ENCODE results near the gene MPC2.
"Not testable (repeated sequence)": the region's sequence is repeated elsewhere in the genome, so short reads cannot be mapped to it uniquely, and the experiment has no call there.

MPC2 gene

DNA sequence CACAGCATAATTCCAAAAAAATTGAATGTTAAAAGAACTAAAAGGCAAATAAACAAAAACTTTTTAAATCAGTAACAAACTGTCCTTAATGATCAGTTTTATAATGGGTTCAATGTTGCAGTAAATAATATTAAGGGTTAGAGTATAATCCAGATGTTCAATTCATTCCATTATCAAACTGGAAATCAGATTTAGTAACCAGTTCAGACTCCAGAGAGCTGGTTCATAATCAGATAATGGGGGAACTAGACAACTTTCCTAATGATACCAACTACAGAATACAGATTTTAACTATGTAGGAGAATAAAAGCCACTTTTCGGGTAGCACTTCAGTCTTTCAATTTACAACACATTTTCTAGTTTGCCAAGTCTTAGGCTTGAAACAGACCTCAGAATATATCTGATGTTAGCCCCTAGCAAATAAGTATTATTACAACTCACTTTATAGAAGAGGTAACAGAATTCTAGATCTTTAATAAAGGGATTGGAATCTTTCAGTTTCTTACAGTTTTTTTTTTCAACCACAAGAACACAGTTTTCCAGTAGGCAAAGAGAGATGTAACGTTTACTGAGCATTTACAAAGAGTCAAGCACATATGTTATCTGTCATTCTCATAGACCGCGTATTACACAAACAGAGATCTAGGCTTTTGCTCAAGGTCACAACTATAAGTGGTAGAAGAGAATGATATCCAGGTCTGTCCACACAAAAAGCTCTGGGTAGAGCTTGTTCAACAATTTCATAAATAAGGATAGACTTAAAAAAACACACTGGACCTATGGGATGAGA is 2.3 kb downstream of the MPC2 start:
- no peak for DNase-seq

DNA sequence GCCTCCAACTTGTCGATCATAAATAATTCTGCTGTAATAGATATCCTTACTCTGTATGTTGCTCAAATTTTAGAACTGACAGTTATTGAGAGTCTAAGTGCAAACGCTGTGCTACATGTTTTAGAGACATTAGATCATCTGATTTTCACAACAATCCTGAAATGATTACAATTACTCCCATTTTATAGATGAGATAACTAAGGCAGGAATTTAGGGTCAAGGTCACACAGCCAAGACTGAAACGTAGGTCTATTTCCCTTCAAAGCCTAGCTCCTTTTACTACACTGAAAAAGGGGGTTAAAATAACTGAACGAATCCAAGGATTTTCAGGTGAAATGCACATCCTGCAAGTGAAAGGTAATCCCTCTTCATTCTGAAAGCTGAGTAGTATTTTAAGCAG is 3.1 kb downstream of the MPC2 start:
- DNase-seq, result no peak

DNA sequence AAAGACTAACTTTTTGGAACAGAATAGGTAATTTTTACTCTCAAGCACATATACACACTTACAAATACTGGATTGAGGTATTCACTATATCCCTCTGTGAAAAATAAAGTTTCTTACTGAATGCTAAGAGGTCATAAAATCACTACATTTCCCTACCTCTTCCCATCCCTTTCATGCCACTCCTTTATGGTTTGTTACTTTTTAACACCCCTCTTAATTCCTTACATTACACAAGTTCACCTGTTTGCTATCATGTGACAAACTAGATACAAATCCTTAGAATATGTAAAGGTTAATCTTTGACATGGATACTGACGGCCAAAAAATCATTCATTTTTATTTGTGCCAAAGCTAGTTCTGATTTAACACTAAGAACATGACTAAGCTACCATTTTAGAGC is 7.1 kb downstream of the MPC2 start:
- DNase-seq, result no peak

DNA sequence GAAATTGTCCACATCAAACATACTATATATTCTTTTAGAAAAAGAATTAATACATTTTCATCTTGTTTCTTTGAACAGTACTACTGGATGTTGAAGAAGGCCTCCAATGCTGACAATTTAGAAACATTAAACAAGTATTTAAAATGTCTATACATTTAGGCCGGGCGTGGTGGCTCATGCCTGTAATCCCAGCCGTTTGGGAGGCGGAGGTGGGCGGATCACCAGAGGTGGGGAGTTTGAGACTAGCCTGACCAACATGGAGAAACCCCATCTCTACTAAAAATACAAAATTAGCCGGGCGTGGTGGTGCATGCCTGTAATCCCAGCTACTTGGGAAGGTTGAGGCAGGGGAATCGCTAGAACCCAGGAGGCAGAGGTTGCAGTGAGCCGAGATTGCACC is 8.0 kb downstream of the MPC2 start:
- not testable (repeated sequence) for DNase-seq

DNA sequence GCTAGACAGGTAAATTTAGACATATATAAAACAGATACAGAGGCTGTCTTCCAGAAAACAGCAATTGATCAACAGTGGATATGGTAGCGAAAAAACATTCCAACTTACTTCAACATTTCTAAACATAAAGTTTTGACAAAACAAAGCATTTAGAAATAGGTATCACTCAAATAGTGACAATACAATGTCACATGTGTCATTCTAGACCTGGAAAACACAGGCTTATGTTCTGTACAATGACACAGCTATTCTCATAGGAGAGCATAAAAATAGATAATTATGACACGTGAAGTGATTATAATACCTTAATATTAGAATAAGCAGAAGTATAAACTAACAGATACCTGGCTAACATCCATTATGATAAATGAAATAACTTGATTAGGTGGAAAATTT is 8.4 kb downstream of the MPC2 start:
- DNase-seq, result no peak

DNA sequence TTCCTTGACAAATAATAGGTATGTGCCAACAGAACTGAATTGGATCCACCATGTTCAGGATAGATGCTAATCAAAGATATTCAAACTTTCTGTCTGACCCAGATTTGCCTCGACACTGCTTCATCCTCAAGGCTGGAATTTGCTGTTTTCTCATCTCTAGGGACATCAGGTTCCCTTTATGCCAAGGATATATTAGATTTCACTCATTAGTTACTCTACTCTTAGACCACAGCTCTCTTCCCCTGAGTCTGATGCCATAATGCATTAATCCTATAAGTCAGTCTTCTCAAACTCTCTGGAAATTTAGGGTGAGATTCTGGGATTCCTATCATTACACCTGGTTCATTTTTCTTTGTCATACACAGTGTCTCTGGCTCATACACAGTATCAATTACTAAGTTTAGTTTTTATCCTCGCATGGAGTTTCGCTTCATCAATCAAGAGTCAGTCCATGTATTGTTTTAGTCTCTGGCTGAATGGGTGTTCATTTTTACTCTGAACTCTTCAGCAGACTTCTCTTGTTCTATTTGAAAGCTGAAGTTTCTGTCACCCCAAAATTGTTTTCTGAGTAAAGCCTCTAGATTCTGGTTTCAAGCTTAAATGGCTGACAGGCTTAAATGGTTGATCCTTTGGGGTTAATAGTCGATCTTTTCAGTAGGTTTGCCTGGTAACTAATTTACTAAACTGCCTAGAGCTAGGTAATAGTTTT is 9.7 kb downstream of the MPC2 start:
- DNase-seq, result no peak

DNA sequence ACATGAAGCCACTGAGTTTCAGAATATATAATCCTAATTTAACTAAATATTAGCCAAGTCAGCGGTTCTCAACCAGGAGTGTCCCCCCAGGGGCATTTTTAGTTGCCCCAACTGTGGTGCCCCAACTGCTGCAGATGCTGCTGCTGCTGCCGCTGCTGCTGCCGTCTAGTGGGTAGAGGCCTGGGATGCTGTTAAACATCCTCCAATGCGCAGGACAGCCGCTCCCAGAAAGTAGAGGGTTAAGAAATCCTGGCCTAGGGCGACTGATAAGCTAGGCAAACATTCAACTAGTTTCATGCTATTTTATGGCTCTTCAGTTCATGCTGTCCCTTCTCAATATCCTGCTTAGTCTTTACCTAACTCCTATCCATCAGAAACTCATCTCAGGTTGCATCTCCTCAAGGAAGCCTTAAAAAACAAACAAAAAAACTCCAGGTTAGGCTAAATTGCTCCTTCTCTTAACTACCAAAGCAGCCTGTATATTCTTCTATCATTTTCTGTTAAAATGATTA is 10.3 kb downstream of the MPC2 start:
- DNase-seq, result no peak

DNA sequence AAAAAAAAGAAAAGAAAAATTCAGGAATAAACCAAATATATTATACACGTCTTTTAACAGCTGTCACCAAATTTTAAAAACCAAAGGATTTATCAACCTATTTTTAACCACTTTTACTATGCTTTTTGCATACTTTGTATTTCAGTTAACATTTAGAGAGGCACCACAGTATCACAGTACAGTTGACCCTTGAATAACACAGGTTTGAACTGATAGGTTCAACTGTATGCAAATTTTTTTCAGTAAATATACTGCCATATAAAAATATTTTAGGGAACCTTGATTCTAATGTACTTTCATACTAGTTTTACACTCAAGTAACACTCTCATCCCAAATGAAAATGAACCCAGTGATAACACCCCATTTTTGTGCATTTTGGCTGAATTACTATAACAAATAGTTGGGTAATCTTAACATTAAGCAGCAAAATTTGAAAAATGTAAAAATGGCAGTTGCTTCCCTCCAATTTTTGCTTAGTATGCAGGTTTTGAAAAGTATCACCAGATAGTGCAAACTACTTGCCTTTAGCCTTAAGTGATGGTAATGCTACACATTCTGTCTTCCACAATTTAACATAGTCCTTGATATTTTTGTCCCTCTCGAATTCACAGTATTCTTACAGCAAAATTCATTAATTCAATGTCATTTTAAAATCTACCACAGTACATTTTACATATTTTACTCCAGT is 12.2 kb downstream of the MPC2 start:
- DNase-seq, result no peak

DNA sequence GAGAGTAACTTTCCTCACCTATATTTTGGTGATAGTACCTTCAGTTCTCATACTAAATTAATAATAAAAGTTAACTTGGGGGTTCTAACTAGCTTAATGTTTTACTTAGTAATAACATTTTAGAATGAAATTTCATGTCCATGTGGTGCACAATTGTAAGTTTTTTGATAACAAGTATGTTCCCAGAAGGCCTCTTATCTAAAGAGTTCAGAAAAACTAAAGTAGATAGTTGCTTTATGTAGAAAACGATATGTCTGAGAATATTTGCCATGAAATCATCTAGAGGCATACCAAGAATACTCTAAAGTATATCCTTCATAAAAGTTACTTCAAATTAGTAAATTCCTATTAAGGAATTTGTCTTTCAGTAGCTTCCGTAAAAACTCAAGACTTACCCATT is 12.8 kb downstream of the MPC2 start:
- DNase-seq, result no peak

DNA sequence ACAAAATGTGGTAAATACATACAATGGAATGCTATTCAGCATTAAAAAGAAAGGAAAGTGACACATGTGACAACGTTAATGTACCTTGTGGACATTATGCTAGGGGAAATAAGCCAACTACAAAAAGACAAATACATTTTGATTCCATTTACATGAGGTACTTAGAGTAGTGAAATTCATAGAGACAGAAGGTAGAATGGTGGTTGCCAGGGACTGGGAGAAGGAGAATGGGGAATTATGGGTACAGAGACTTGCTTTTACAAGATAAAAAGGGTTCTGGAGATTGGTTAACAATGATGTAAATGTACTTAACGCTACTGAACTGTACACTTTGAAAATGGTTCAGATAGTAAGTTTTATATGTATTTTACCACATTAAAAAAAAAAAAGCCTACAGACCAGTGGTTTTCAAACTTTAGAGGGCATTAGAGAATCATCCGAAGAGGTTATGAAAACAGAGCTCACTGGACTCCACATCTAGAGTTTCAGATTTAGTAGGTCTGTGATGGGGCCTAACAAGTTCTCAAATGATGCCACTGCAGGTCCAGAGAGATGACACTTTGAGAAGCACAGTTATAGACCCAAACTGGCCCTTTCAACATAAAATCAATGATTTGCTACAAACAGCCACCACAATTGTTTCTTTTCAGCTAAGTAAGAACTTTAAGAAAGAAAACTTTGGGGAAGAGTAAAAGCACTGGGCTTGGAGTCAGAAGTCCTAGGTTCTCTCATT is 13.4 kb downstream of the MPC2 start:
- DNase-seq, result no peak

DNA sequence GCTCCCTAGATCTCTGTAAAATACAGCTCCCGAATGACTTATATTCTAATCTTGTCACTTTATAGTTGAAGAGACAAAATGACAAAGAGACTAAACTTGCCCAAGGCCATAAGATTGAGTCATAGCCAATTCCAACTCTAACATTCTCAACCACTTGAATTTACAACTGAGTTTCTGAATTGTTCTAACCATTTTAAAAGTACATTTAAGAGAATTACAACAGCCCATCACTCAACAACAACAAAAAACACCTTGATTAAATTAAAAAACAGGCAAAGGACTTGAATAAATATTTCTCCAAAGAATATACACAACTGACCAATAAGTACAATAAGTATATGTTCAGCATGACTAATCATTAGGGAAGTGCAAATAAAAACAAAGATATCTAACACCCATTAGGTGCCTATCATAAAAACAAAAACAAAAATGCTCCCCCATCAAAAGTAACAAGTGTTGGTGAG is 14.2 kb downstream of the MPC2 start:
- DNase-seq, result no peak

DNA sequence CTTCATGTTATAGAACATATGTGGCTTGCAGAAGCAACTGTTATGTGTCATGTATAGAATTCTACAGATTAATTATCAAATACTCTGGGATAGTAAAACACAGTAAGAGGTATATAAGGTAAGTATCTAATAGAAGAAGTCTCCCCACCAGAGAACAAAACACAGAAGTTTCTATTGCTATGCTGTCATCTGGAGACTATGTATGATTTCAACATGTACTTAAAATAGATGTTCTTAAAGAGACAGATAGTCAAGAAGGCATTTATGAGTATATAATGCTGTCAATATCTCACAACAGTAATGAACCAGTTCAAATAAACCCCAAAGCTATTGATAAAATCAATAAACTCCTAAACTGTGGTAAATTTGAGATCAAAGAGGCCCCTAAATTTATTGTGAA is 14.8 kb downstream of the MPC2 start:
- no peak for DNase-seq

DNA sequence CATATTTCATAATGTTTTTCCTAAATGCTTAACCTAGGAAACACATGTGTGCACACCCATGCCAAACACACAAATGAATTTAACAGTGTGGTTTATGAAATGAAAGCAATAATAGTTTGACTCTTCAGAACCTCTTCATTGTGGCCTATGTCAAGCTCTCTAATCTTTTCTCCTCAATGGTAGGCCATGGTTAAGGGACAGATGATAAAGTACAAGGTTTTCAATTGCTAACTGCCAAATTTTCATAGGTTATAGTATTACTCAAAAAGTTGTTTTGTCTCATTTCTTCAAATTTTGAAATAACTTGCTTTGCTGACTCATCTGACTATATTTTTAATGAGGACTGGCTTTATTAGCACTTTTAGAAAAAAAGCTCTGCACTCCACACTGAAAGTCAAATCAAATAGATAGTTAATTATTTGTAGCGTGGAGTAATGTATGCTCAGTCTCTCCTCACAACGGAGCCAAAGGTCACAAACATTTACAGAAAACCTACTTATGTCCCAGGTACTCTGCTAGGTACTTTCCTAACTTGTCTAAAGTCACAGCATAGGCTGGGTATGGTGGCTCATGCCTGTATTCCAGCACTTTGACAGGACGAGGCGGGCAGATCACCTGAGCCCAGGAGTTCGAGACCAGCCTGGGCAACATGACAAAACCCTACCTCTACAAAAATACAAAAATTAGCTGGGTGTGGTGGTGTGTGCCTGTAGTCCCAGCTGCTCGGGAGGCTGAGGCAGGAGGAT is 19.9 kb downstream of the MPC2 start:
- DNase-seq, result no peak

DNA sequence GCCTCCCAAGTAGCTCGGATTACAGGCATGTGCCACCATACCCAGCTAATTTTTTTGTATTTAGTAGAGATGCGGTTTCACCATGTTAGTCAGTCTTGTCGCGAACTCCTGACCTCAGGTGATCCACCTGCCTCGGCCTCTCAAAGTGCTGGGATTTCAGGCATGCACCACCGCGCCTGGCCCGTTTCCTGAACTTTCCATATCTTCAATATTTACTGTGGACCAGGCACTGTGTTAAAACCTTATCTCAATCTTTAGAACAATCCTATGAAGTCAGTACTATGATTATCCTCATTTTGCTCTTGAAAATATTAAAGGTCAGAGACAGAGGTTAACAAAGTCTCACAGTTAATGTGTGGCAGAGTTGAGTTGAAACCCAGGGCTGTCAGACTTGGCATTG is 21.3 kb downstream of the MPC2 start:
- DNase-seq, result no peak

DNA sequence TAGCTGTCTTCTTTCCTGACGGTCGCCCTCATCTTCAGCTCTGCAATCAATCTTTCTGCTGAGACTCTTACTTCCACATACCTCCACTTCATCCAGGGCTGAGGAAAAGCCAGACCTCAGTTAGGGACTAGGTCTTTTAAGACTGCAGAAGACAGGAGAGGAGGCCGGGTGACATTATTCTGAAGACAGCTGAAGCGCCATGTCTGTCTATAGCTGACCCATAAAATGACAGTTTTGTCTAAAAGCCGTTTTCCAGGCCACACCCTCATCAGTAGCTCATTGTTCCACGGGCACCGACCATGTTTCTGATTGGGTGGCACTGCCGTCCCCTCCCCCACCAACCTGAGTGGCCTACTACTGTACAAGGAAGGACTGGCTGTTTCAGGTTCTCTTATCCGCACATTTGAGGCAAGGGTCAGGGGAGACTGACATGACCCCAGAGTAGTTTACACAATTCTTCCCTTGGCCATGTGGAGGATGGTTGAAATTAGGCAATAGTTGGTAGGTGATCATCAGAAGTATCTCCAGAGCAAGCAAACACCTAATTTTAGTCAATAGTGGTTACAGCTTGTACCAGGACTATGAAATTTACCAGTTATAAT is 22.9 kb downstream of the MPC2 start, which contains the start of gene ADCY10:
Gene ADCY10, minus strand, starts transcription at position 240 of the 602 bp plus-strand sequence. CDS start 8,994 bp downstream, outside the sequence.
- DNase-seq, result no peak

DNA sequence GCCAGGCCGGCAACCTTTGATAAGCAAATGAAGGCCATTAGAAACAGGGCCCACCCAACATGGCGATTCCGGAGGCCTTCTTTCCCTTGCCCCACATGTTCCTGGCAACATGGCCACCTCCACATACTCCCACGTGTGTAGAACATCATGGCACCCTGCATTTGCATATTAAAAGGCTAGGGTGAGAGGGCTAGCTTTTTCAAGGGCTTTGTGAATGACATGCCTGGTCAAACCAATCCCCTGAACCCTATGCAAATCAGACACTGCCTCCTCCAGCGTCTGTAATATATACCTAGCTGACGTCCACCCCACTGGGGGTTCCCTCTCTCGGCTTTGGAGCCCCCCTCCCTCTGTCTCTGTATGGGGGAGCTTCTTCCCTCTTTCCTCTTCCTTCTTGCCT is 24.6 kb downstream of the MPC2 start:
- DNase-seq, result no peak

DNA sequence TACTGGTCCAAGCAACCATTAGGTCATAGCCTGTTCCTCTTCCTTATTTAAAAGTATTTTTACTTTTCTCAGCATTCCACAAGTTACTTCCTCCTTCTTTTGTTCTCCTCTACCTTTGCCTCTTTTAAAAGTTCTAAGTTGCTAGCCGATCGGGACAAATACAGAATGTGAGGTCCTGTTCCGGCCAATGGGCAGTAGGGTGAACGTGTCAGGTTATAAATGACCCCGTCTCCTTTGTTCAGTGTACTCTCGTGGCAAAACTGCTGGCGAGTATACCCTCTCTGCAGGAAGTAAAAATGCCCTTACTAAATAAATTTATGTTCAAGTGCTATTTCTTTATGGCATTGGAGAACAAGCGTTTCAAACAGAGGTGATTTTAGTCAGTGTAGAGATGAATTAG is 25.5 kb downstream of the MPC2 start:
- no peak for DNase-seq

DNA sequence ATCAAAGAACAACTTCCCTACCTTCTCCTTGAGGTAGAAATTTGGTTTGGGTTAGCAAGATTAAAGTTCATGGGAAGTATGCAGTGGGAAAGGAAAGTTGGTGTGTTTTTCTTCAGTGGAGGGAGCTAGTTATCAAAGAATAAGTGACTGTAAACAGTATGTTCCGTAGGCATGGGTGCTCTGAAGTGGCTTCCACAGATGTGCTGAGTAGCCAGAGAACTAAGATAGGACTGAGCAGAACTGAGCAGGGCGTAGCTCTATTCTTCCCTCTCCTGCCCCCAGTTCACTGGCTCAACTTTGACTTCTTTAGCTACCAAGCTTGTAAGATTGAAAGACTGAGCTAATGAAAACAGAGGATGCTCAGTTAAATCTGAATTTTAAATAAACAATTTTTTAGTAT is 26.3 kb downstream of the MPC2 start:
- DNase-seq, result no peak

DNA sequence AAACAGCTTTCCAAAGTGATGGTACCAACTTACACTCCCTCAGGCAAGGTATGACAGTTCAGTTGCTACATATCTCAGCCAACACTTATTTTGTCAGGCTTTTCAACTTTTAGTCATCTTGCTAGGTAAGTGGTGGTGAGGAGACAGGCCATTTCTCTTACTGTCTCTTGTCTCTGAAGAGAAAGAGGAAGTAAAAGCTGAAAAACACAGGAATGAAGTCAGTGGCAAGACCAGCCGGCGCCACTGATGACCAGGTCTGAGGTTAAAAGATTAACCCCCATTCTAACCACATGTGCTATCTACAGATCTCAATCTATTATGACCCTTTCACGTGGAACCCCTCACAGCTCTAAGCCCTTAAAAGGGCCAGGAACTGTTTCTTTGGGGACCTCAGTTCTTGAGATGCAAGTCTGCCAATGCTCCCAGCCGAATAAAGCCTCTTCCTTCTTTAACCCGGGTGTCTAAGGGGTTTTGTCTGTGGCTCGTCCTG is 27.1 kb downstream of the MPC2 start:
- no peak for DNase-seq

DNA sequence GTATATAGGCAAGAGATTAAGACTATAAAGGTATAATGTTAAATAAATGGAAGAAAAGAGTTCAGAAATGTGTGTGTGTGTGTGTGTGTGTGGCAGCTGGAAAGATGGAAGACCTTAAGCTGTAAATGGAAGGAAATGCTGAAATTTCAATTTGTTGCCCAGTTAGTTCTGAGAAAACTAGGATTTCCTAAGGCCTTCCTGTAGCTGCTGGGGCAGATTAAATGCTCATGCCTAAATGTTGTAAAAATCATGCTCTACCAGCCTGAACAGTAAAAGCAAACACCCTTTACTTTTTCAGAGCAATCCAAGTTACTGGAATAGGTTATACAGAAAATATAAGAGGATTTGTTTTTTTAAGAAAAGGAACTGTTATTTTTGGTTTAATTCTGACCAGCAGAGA is 31.2 kb downstream of the MPC2 start:
- no peak for DNase-seq

DNA sequence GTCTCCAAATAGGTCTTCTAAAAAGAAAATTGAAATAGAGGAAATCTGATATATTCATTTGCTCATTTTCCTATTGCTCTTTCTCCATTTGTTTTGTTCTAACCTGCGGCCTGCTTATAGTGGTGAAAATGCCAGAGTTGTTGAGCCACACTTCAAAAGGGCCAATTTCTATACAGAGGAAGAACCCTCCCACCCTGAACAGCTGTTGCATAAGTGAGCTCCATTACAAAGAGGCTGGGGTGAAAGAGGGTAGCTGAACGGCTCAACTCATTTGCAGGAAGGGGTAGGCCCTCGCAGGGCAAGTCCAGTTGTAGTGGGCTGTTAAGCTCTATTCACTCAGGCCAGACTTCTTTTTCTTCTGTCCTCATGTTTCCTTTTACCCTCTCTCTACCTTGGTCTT is 31.7 kb downstream of the MPC2 start:
- DNase-seq, result no peak

All from activated CD4-positive, alpha-beta T cell treated with anti-CD3 and anti-CD28 coated beads, Interleukin-2, amount 50 U/mL, for 1 hour (primary cell).